ENCODE results near the gene FBXL20. TPM values are rescaled to one million over a fixed set of nuclear protein-coding genes. Genes with fewer than 3 reads are reported as not detected.

The FBXL20 gene
- total and polyA plus RNA-seq, 10 of the 15 experiments (the other 5 are each of a cell fraction or from before 2014, with no cell fraction given) = 1.2 to 8.3 (median 4.4) TPM

GRCh38 chr17:39261286-39261685 lies 140.1 kb downstream of the FBXL20 start:
- Histone ChIP-seq H3K36me3 (ENCODE audit: control insufficient read depth in 2 of 2, insufficient read depth in 2 of 2, low read length in 1 of 2) (peaks cover 0 to 10% of the 10 kb centered on the region in 2 experiments; a peak in 2 of 4 replicates), H3K9ac (ENCODE audit: control insufficient read depth, insufficient read depth, low read length) (no peak overlapping the region), H3K27me3 (replicated peaks in 1 of 2; ENCODE audit: control insufficient read depth in 2 of 2, insufficient read depth in 2 of 2, low read length in 1 of 2) (no peaks in the 10 kb centered on the region), H2AFZ (ENCODE audit: control insufficient read depth, low read depth, low read length) (no peak overlapping the region), H3K4me2 (ENCODE audit: control insufficient read depth, insufficient read depth) (no peak overlapping the region), H3K27ac (ENCODE audit: control insufficient read depth, insufficient read depth) (no peak overlapping the region), H3K9me3 (replicated peaks; ENCODE audit: control insufficient read depth, insufficient read depth, low read length) (no peaks in the 10 kb centered on the region), H4K20me1 (ENCODE audit: control insufficient read depth, insufficient read depth) (no peaks in the 10 kb centered on the region), H3K79me2 (ENCODE audit: control insufficient read depth, insufficient read depth, low read length) (no peaks in the 10 kb centered on the region), H3K4me1 (ENCODE audit: control insufficient read depth, insufficient read depth, low read length) (no peaks in the 10 kb centered on the region), H3K4me3 (no peak overlapping the region)
- DNase-seq (ENCODE audit: low read depth, low spot score) = no peak
- intact Hi-C loops (cut with micrococcal nuclease; ENCODE audit: unreplicated experiment) = no loop called here
- 76% methylated on average over 7 of the region's 7 CpGs for WGBS (ENCODE audit: insufficient coverage, insufficient replicate concordance, low lambda C conversion rate, missing lambda C conversion rate)
- SMC1A ChIA-PET (ENCODE audit: uncharacterized antibody, unreplicated experiment) = no interaction called here
- CTCF ChIA-PET = interaction anchor here (0.6 to 1.0 kb wide), 3 partner anchors 10 to 22 kb away, joined by 3 to 4 read pairs (median 3); no protein-coding TSS in a partner anchor
- RAD21 ChIA-PET (ENCODE audit: unreplicated experiment) = interaction anchor here (0.7 kb wide), 1 partner anchor 17 kb away, joined by 4 read pairs; no protein-coding TSS in a partner anchor
- ATAC-seq = peak; percentile 56
- no peak for TF ChIP-seq RAD51 (IDR thresholded peaks at IDR 0.05)
- peak; percentile 6 to 54 (median 47); a peak in 4 of 6 replicates for TF ChIP-seq CTCF (IDR thresholded peaks at IDR 0.05 in 2 of 3, conservative IDR thresholded peaks at IDR 0.05 in 1 of 3; ENCODE audit: control insufficient read depth in 2 of 3, extremely low read depth in 1 of 3, insufficient read depth in 1 of 3, low read depth in 3 of 3, low read length in 3 of 3)
- TF ChIP-seq HCFC1 (IDR thresholded peaks at IDR 0.05; ENCODE audit: low read length) = no peak
- in situ Hi-C loops (cut with MboI) = no loop called here
- FAIRE-seq = no peak
- POLR2A ChIA-PET = no interaction called here
- no TSS peak for BruUV-seq (replicated peaks)

GRCh38 chr17:39252788-39253460 lies 148.5 kb downstream of the FBXL20 start:
- Histone ChIP-seq H3K79me2 (ENCODE audit: control insufficient read depth, insufficient read depth, low read length) (no peaks in the 10 kb centered on the region), H3K27me3 (replicated peaks in 1 of 2; ENCODE audit: control insufficient read depth in 2 of 2, insufficient read depth in 2 of 2, low read length in 1 of 2) (no peaks in the 10 kb centered on the region; a peak in 1 of 4 replicates), H4K20me1 (ENCODE audit: control insufficient read depth, insufficient read depth) (no peaks in the 10 kb centered on the region), H3K4me2 (ENCODE audit: control insufficient read depth, insufficient read depth) (no peak overlapping the region), H3K4me3 (no peak overlapping the region), H2AFZ (ENCODE audit: control insufficient read depth, low read depth, low read length) (no peak overlapping the region), H3K36me3 (ENCODE audit: control insufficient read depth in 2 of 2, insufficient read depth in 2 of 2, low read length in 1 of 2) (peaks cover 0 to 1% of the 10 kb centered on the region in 2 experiments; a peak in 1 of 4 replicates), H3K9ac (ENCODE audit: control insufficient read depth, insufficient read depth, low read length) (no peak overlapping the region), H3K9me3 (replicated peaks; ENCODE audit: control insufficient read depth, insufficient read depth, low read length) (no peaks in the 10 kb centered on the region), H3K4me1 (ENCODE audit: control insufficient read depth, insufficient read depth, low read length) (no peaks in the 10 kb centered on the region), H3K27ac (ENCODE audit: control insufficient read depth, insufficient read depth) (no peak overlapping the region)
- ChIA-PET CTCF (interaction anchor here (1.4 to 1.5 kb wide), 3 partner anchors 9 to 20 kb away, joined by 3 to 5 read pairs (median 3); no protein-coding TSS in a partner anchor), POLR2A (no interaction called here), SMC1A (ENCODE audit: uncharacterized antibody, unreplicated experiment) (interaction anchor here (0.6 kb wide), 1 partner anchor 80 kb away, joined by 3 read pairs; no protein-coding TSS in a partner anchor), RAD21 (ENCODE audit: unreplicated experiment) (no interaction called here)
- DNase-seq (ENCODE audit: low read depth, low spot score) (no peak), ATAC-seq (no peak), FAIRE-seq (no peak)
- 82% methylated on average over 7 of the region's 7 CpGs for WGBS (ENCODE audit: insufficient coverage, insufficient replicate concordance, low lambda C conversion rate, missing lambda C conversion rate)
- intact Hi-C loops (cut with micrococcal nuclease; ENCODE audit: unreplicated experiment) = no loop called here
- in situ Hi-C loops (cut with MboI) = no loop called here
- BruUV-seq (replicated peaks) = no TSS peak
- TF ChIP-seq NFXL1 (IDR thresholded peaks at IDR 0.05; ENCODE audit: borderline replicate concordance) = no peak
- TF ChIP-seq PAX8 (IDR thresholded peaks at IDR 0.05) = no peak
- no peak for TF ChIP-seq ESRRA (IDR thresholded peaks at IDR 0.05; ENCODE audit: low read length)
- no peak for TF ChIP-seq ZNF687 (IDR thresholded peaks at IDR 0.05)
- TF ChIP-seq ATF7 (IDR thresholded peaks at IDR 0.05; ENCODE audit: low read depth) = no peak
- no peak for TF ChIP-seq TCF12 (IDR thresholded peaks at IDR 0.05; ENCODE audit: low read depth, low read length)

All from GM12878 (cell line).